ENCODE results near the gene PSMD14. TPM values are rescaled to one million over a fixed set of nuclear protein-coding genes. Genes with fewer than 3 reads are reported as not detected.

The PSMD14 gene
- total RNA-seq, 1 donor from 2014 or later = 55.2 TPM

GRCh38 chr2:161384864-161385263, 76.6 kb downstream of the PSMD14 start:
- no peak overlapping the region for H3K4me3 Mint-ChIP-seq (ENCODE audit: low read depth)
- no peaks in the 10 kb centered on the region for H3K4me1 Mint-ChIP-seq (ENCODE audit: low read depth)
- H3K27ac Mint-ChIP-seq = no peak overlapping the region
- no peaks in the 10 kb centered on the region for H3K27me3 Mint-ChIP-seq
- TF ChIP-seq CTCF (IDR thresholded peaks at IDR 0.05; ENCODE audit: unreplicated experiment) = no peak
- H3K9me3 Mint-ChIP-seq (ENCODE audit: low read depth) = no peaks in the 10 kb centered on the region
- H3K36me3 Mint-ChIP-seq (ENCODE audit: insufficient read depth) = no peaks in the 10 kb centered on the region
- DNase-seq (ENCODE audit: low spot score, unreplicated experiment) = no peak

GRCh38 chr2:161386228-161386824, 78.1 kb downstream of the PSMD14 start:
- no peak for DNase-seq (ENCODE audit: low spot score, unreplicated experiment)
- Mint-ChIP-seq H3K36me3 (ENCODE audit: insufficient read depth) (no peaks in the 10 kb centered on the region), H3K27me3 (no peaks in the 10 kb centered on the region), H3K4me3 (ENCODE audit: low read depth) (no peak overlapping the region), H3K4me1 (ENCODE audit: low read depth) (no peaks in the 10 kb centered on the region), H3K9me3 (ENCODE audit: low read depth) (no peaks in the 10 kb centered on the region), H3K27ac (no peak overlapping the region)
- no peak for TF ChIP-seq CTCF (IDR thresholded peaks at IDR 0.05; ENCODE audit: unreplicated experiment)

GRCh38 chr2:161388146-161388779, 80.0 kb downstream of the PSMD14 start:
- TF ChIP-seq CTCF (IDR thresholded peaks at IDR 0.05; ENCODE audit: unreplicated experiment) = no peak
- peaks cover 4% of the 10 kb centered on the region for H3K36me3 Mint-ChIP-seq (ENCODE audit: insufficient read depth)
- no peak for DNase-seq (ENCODE audit: low spot score, unreplicated experiment)
- H3K9me3 Mint-ChIP-seq (ENCODE audit: low read depth) = no peaks in the 10 kb centered on the region
- H3K4me1 Mint-ChIP-seq (ENCODE audit: low read depth) = peaks cover 10% of the 10 kb centered on the region
- H3K4me3 Mint-ChIP-seq (ENCODE audit: low read depth) = no peak overlapping the region
- no peak overlapping the region for H3K27ac Mint-ChIP-seq
- H3K27me3 Mint-ChIP-seq = no peaks in the 10 kb centered on the region

GRCh38 chr2:161391737-161392506, 83.7 kb downstream of the PSMD14 start:
- TF ChIP-seq CTCF (IDR thresholded peaks at IDR 0.05; ENCODE audit: unreplicated experiment) = no peak
- H3K27me3 Mint-ChIP-seq = no peaks in the 10 kb centered on the region

GRCh38 chr2:161400076-161400475, 91.9 kb downstream of the PSMD14 start:
- Mint-ChIP-seq H3K36me3 (ENCODE audit: insufficient read depth) (peaks cover 21% of the 10 kb centered on the region), H3K4me1 (ENCODE audit: low read depth) (no peaks in the 10 kb centered on the region), H3K9me3 (ENCODE audit: low read depth) (no peaks in the 10 kb centered on the region), H3K4me3 (ENCODE audit: low read depth) (no peak overlapping the region), H3K27ac (no peak overlapping the region), H3K27me3 (no peaks in the 10 kb centered on the region)
- no peak for TF ChIP-seq CTCF (IDR thresholded peaks at IDR 0.05; ENCODE audit: unreplicated experiment)
- DNase-seq (ENCODE audit: low spot score, unreplicated experiment) = no peak

More at GRCh38 chr2:161391737-161392506, 83.7 kb downstream of the PSMD14 start:
- Mint-ChIP-seq H3K27ac (no peak overlapping the region), H3K4me1 (ENCODE audit: low read depth) (peaks cover 10% of the 10 kb centered on the region), H3K4me3 (ENCODE audit: low read depth) (no peak overlapping the region), H3K9me3 (ENCODE audit: low read depth) (no peaks in the 10 kb centered on the region), H3K36me3 (ENCODE audit: insufficient read depth) (peaks cover 14% of the 10 kb centered on the region)
- DNase-seq (ENCODE audit: low spot score, unreplicated experiment) = no peak

Measured in progenitor cell of endocrine pancreas (in vitro differentiated cells).